ENCODE measurements around the gene AAK1. TPM values are rescaled to one million over a fixed set of nuclear protein-coding genes. Genes with fewer than 3 reads are reported as not detected.
A peak's percentile ranks its signal among the peaks of the same experiment; 100 is the strongest.

The AAK1 gene
- total and polyA plus RNA-seq, 2 donors (not counting 1 experiment from before 2014, with no cell fraction given): 43.5 to 45.7 TPM

- TF ChIP-seq EZH2 (IDR thresholded peaks at IDR 0.05; ENCODE audit: low read length, missing control alignments) (no peak), CTCF (conservative IDR thresholded peaks at IDR 0.05 in 1 of 2, IDR thresholded peaks at IDR 0.05 in 1 of 2; ENCODE audit: low read depth in 1 of 2, low read length in 2 of 2) (no peak)
- DNase-seq (ENCODE audit: low read depth in 2 of 2): no peak
- H3K36me3 ChIP-seq (ENCODE audit: control insufficient read depth, insufficient read depth, low read length): peaks cover 2% of the 10 kb centered on the region
These were observed 172.6 kb downstream of the AAK1 start for GRCh38 chr2:69470911-69471310.

GRCh38 chr2:69469784-69470183, 173.8 kb downstream of the AAK1 start:
- TF ChIP-seq EZH2 (IDR thresholded peaks at IDR 0.05; ENCODE audit: low read length, missing control alignments) (no peak), CTCF (conservative IDR thresholded peaks at IDR 0.05 in 1 of 2, IDR thresholded peaks at IDR 0.05 in 1 of 2; ENCODE audit: low read depth in 1 of 2, low read length in 2 of 2) (no peak)
- no peaks in the 10 kb centered on the region for H3K4me1 ChIP-seq (ENCODE audit: control insufficient read depth, extremely low read depth, insufficient read depth, low read length)
- H4K20me1 ChIP-seq (ENCODE audit: control insufficient read depth, extremely low read depth, insufficient read depth, low read length): no peaks in the 10 kb centered on the region
- no peak overlapping the region for H2AFZ ChIP-seq (ENCODE audit: low read length)
- no peak overlapping the region for H3K4me2 ChIP-seq (ENCODE audit: extremely low read depth, insufficient read depth, low read length)
- H3K79me2 ChIP-seq (ENCODE audit: control insufficient read depth, insufficient read depth, low read length): no peaks in the 10 kb centered on the region
- H3K36me3 ChIP-seq (ENCODE audit: control insufficient read depth, insufficient read depth, low read length): peaks cover 6% of the 10 kb centered on the region
- no peak overlapping the region for H3K9ac ChIP-seq (ENCODE audit: insufficient read depth, low read length)
- H3K4me3 ChIP-seq (replicated peaks in 1 of 4; ENCODE audit: control extremely low read depth in 1 of 4, insufficient read depth in 1 of 4, low read depth in 3 of 4, low read length in 4 of 4): no peak overlapping the region
- no peaks in the 10 kb centered on the region for H3K9me3 ChIP-seq (ENCODE audit: control insufficient read depth, insufficient read depth, low read depth, low read length)
- peak in 1 of 2 donors; percentile 23 for DNase-seq (ENCODE audit: low read depth in 2 of 2)
- no peak overlapping the region for H3K27ac ChIP-seq (ENCODE audit: insufficient read depth, low read length)
- H3K27me3 ChIP-seq (ENCODE audit: control insufficient read depth, insufficient read depth, low read length): no peaks in the 10 kb centered on the region

More at GRCh38 chr2:69470911-69471310, 172.6 kb downstream of the AAK1 start:
- H3K4me1 ChIP-seq (ENCODE audit: control insufficient read depth, extremely low read depth, insufficient read depth, low read length): no peaks in the 10 kb centered on the region
- H3K27me3 ChIP-seq (ENCODE audit: control insufficient read depth, insufficient read depth, low read length): no peaks in the 10 kb centered on the region
- no peak overlapping the region for H3K9ac ChIP-seq (ENCODE audit: insufficient read depth, low read length)
- no peaks in the 10 kb centered on the region for H3K79me2 ChIP-seq (ENCODE audit: control insufficient read depth, insufficient read depth, low read length)
- H4K20me1 ChIP-seq (ENCODE audit: control insufficient read depth, extremely low read depth, insufficient read depth, low read length): no peaks in the 10 kb centered on the region
- H2AFZ ChIP-seq (ENCODE audit: low read length): no peak overlapping the region
- no peak overlapping the region for H3K4me3 ChIP-seq (replicated peaks in 1 of 4; ENCODE audit: control extremely low read depth in 1 of 4, insufficient read depth in 1 of 4, low read depth in 3 of 4, low read length in 4 of 4)
- H3K4me2 ChIP-seq (ENCODE audit: extremely low read depth, insufficient read depth, low read length): no peak overlapping the region
- no peaks in the 10 kb centered on the region for H3K9me3 ChIP-seq (ENCODE audit: control insufficient read depth, insufficient read depth, low read depth, low read length)
- H3K27ac ChIP-seq (ENCODE audit: insufficient read depth, low read length): no peak overlapping the region

- no peak overlapping the region for H3K9ac ChIP-seq (ENCODE audit: insufficient read depth, low read length)
- no peaks in the 10 kb centered on the region for H3K9me3 ChIP-seq (ENCODE audit: control insufficient read depth, insufficient read depth, low read depth, low read length)
- H3K4me2 ChIP-seq (ENCODE audit: extremely low read depth, insufficient read depth, low read length): no peak overlapping the region
- H2AFZ ChIP-seq (ENCODE audit: low read length): no peak overlapping the region
- no peak for DNase-seq (ENCODE audit: low read depth in 2 of 2)
- no peaks in the 10 kb centered on the region for H3K79me2 ChIP-seq (ENCODE audit: control insufficient read depth, insufficient read depth, low read length)
- TF ChIP-seq EZH2 (IDR thresholded peaks at IDR 0.05; ENCODE audit: low read length, missing control alignments): no peak
- TF ChIP-seq CTCF (conservative IDR thresholded peaks at IDR 0.05 in 1 of 2, IDR thresholded peaks at IDR 0.05 in 1 of 2; ENCODE audit: low read depth in 1 of 2, low read length in 2 of 2): no peak
- peaks cover 6% of the 10 kb centered on the region for H3K36me3 ChIP-seq (ENCODE audit: control insufficient read depth, insufficient read depth, low read length)
- no peaks in the 10 kb centered on the region for H3K4me1 ChIP-seq (ENCODE audit: control insufficient read depth, extremely low read depth, insufficient read depth, low read length)
- H4K20me1 ChIP-seq (ENCODE audit: control insufficient read depth, extremely low read depth, insufficient read depth, low read length): no peaks in the 10 kb centered on the region
- H3K4me3 ChIP-seq (replicated peaks in 1 of 4; ENCODE audit: control extremely low read depth in 1 of 4, insufficient read depth in 1 of 4, low read depth in 3 of 4, low read length in 4 of 4): no peak overlapping the region
- H3K27me3 ChIP-seq (ENCODE audit: control insufficient read depth, insufficient read depth, low read length): no peaks in the 10 kb centered on the region
- no peak overlapping the region for H3K27ac ChIP-seq (ENCODE audit: insufficient read depth, low read length)
These were observed 174.2 kb downstream of the AAK1 start for GRCh38 chr2:69469375-69469774.

All from fibroblast of lung (primary cell).